Measurements from ENCODE around the gene GALK2. TPM values are rescaled to one million over a fixed set of nuclear protein-coding genes. Genes with fewer than 3 reads are reported as not detected.

The GALK2 gene
- total and polyA plus RNA-seq, 2 donors (not counting 1 experiment from before 2014, with no cell fraction given), result 11.2 to 23.1 TPM

DNA sequence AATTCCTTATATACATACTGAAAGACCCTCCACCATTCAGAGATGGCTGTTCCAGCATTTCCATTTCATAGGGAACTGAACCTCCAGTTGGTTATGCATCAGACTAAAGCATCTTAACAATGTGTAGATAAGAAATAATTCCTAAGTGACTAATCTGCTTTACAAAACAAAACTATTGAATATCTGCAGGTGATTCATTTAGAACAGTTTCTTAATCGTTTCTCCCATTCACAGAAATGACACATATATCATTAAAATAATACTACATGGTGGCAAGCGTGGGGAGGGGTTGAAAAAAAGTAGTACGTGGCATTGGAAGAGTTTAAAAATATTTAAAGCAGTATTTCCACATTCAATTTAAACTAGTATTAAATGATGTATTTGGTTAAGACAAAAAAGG lies 34.1 kb upstream of the GALK2 start:
- Histone ChIP-seq H3K4me1 (ENCODE audit: control insufficient read depth in 2 of 2, insufficient read depth in 2 of 2, low read length in 2 of 2) (no peaks in the 10 kb centered on the region), H3K27me3 (replicated peaks in 1 of 4; ENCODE audit: control extremely low read depth in 1 of 4, control insufficient read depth in 3 of 4, insufficient read depth in 4 of 4, low read length in 3 of 4) (no peaks in the 10 kb centered on the region), H3K9me3 (ENCODE audit: control extremely low read depth in 1 of 3, control insufficient read depth in 2 of 3, insufficient read depth in 1 of 3, low read length in 2 of 3) (no peaks in the 10 kb centered on the region), H3K4me2 (replicated peaks; ENCODE audit: low read depth, low read length, poor library complexity, severe bottlenecking) (no peak overlapping the region), H3K4me3 (ENCODE audit: control extremely low read depth in 1 of 5, extremely low read depth in 1 of 5, insufficient read depth in 1 of 5, low read depth in 2 of 5, low read length in 4 of 5) (no peak overlapping the region), H3K79me2 (ENCODE audit: control insufficient read depth, insufficient read depth, low read length) (no peaks in the 10 kb centered on the region), H3K36me3 (replicated peaks in 1 of 2; ENCODE audit: control extremely low read depth in 1 of 2, control insufficient read depth in 1 of 2, extremely low read depth in 1 of 2, insufficient read depth in 2 of 2, low read length in 1 of 2) (peaks cover 30 to 70% of the 10 kb centered on the region in 2 experiments), H4K20me1 (ENCODE audit: control insufficient read depth, insufficient read depth, low read length, poor library complexity, severe bottlenecking) (peaks cover 2% of the 10 kb centered on the region), H2AFZ (ENCODE audit: insufficient read depth, low read depth, low read length, poor library complexity, severe bottlenecking) (no peak overlapping the region), H3K27ac (ENCODE audit: low read length in 2 of 2) (no peak overlapping the region), H3K9ac (ENCODE audit: low read length) (no peak overlapping the region)
- WGBS (ENCODE audit: insufficient coverage), result no CpG with 5 or more reads among the region's 3 CpGs
- intact Hi-C loops (cut with micrococcal nuclease), result no loop called here
- no peak overlapping the region for H3K27ac Mint-ChIP-seq
- ChIA-PET POLR2A (no interaction called here), CTCF (interaction anchor here (1.5 kb wide), 1 partner anchor 10 kb away, joined by 8 read pairs; no protein-coding TSS in a partner anchor)
- H3K4me1 Mint-ChIP-seq, result no peaks in the 10 kb centered on the region
- DNase-seq (no peak), ATAC-seq (ENCODE audit: low read depth) (no peak)
- H3K27me3 Mint-ChIP-seq, result no peaks in the 10 kb centered on the region
- TF ChIP-seq, protein P1, sequence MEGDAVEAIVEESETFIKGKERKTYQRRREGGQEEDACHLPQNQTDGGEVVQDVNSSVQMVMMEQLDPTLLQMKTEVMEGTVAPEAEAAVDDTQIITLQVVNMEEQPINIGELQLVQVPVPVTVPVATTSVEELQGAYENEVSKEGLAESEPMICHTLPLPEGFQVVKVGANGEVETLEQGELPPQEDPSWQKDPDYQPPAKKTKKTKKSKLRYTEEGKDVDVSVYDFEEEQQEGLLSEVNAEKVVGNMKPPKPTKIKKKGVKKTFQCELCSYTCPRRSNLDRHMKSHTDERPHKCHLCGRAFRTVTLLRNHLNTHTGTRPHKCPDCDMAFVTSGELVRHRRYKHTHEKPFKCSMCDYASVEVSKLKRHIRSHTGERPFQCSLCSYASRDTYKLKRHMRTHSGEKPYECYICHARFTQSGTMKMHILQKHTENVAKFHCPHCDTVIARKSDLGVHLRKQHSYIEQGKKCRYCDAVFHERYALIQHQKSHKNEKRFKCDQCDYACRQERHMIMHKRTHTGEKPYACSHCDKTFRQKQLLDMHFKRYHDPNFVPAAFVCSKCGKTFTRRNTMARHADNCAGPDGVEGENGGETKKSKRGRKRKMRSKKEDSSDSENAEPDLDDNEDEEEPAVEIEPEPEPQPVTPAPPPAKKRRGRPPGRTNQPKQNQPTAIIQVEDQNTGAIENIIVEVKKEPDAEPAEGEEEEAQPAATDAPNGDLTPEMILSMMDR (IDR thresholded peaks at IDR 0.05), result no peak
- no peak for TF ChIP-seq EZH2 (IDR thresholded peaks at IDR 0.05; ENCODE audit: borderline replicate concordance, insufficient read depth, low read depth, low read length, poor library complexity, severe bottlenecking)
- H3K4me3 Mint-ChIP-seq, result no peak overlapping the region
- H3K9me3 Mint-ChIP-seq (ENCODE audit: insufficient read depth), result no peaks in the 10 kb centered on the region

DNA sequence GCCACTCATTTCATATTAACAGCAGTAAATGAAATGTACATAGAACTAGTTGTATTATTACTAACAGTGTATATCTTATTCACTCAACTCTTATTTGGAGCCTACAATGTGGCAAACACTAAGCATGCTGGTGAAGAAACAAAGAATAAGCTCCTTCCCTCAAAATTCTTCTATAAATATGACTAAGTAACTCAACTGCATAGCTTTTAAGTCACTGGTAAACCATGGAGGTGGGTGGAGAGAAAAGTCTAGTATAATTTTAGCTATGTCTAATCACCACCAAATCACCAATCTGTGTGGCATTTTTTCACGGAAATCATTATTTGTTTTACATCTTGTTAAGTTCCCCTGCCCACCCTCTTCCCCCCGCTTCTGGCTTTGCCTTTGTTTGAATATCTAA lies 32.2 kb upstream of the GALK2 start:
- no peaks in the 10 kb centered on the region for H3K27me3 ChIP-seq (replicated peaks in 1 of 4; ENCODE audit: control extremely low read depth in 1 of 4, control insufficient read depth in 3 of 4, insufficient read depth in 4 of 4, low read length in 3 of 4)
- H3K4me2 ChIP-seq (replicated peaks; ENCODE audit: low read depth, low read length, poor library complexity, severe bottlenecking), result no peak overlapping the region
- H3K9me3 Mint-ChIP-seq (ENCODE audit: insufficient read depth), result no peaks in the 10 kb centered on the region
- no peaks in the 10 kb centered on the region for H3K9me3 ChIP-seq (ENCODE audit: control extremely low read depth in 1 of 3, control insufficient read depth in 2 of 3, insufficient read depth in 1 of 3, low read length in 2 of 3)
- no peak overlapping the region for H3K4me3 ChIP-seq (ENCODE audit: control extremely low read depth in 1 of 5, extremely low read depth in 1 of 5, insufficient read depth in 1 of 5, low read depth in 2 of 5, low read length in 4 of 5)
- H2AFZ ChIP-seq (ENCODE audit: insufficient read depth, low read depth, low read length, poor library complexity, severe bottlenecking), result no peak overlapping the region
- ATAC-seq (ENCODE audit: low read depth) (no peak), DNase-seq (no peak)
- H4K20me1 ChIP-seq (ENCODE audit: control insufficient read depth, insufficient read depth, low read length, poor library complexity, severe bottlenecking), result peaks cover 10% of the 10 kb centered on the region
- H3K4me1 Mint-ChIP-seq, result no peaks in the 10 kb centered on the region
- H3K9ac ChIP-seq (ENCODE audit: low read length), result no peak overlapping the region
- CTCF ChIA-PET, result interaction anchor here (0.6 to 2.2 kb wide), 5 partner anchors 8 to 276 kb away, joined by 3 to 6 read pairs (median 4); no protein-coding TSS in a partner anchor
- H3K27ac ChIP-seq (ENCODE audit: low read length in 2 of 2), result no peak overlapping the region
- H3K4me1 ChIP-seq (ENCODE audit: control insufficient read depth in 2 of 2, insufficient read depth in 2 of 2, low read length in 2 of 2), result no peaks in the 10 kb centered on the region
- H3K27me3 Mint-ChIP-seq, result no peaks in the 10 kb centered on the region
- no peak overlapping the region for H3K4me3 Mint-ChIP-seq
- no CpG with 5 or more reads among the region's 2 CpGs for WGBS (ENCODE audit: insufficient coverage)
- TF ChIP-seq, protein P1 (IDR thresholded peaks at IDR 0.05), result no peak
- no peak for TF ChIP-seq EZH2 (IDR thresholded peaks at IDR 0.05; ENCODE audit: borderline replicate concordance, insufficient read depth, low read depth, low read length, poor library complexity, severe bottlenecking)
- no peak overlapping the region for H3K27ac Mint-ChIP-seq
- intact Hi-C loops (cut with micrococcal nuclease), result no loop called here
- peaks cover 35 to 79% of the 10 kb centered on the region in 2 experiments for H3K36me3 ChIP-seq (replicated peaks in 1 of 2; ENCODE audit: control extremely low read depth in 1 of 2, control insufficient read depth in 1 of 2, extremely low read depth in 1 of 2, insufficient read depth in 2 of 2, low read length in 1 of 2)
- POLR2A ChIA-PET, result no interaction called here
- peaks cover 4% of the 10 kb centered on the region for H3K79me2 ChIP-seq (ENCODE audit: control insufficient read depth, insufficient read depth, low read length)
